Head of caudate nucleus (tissue), 42 donors: ENCODE data around the gene ZYX.

Experiments used
- DNase-seq, 42 donors: peaks; one replicate each; pipeline versions ENCODE4 v3.0.0 to v3.0.0-alpha.2; 2020 to 2021; ENCODE audit warnings: mixed read lengths in 7 of 42
- intact Hi-C: fragments of 100-400 bp; cut with DNase I; formaldehyde crosslinking; loops from one replicate; pipeline ENCODE4 v1.15.0; 2022

The ZYX gene, protein sequence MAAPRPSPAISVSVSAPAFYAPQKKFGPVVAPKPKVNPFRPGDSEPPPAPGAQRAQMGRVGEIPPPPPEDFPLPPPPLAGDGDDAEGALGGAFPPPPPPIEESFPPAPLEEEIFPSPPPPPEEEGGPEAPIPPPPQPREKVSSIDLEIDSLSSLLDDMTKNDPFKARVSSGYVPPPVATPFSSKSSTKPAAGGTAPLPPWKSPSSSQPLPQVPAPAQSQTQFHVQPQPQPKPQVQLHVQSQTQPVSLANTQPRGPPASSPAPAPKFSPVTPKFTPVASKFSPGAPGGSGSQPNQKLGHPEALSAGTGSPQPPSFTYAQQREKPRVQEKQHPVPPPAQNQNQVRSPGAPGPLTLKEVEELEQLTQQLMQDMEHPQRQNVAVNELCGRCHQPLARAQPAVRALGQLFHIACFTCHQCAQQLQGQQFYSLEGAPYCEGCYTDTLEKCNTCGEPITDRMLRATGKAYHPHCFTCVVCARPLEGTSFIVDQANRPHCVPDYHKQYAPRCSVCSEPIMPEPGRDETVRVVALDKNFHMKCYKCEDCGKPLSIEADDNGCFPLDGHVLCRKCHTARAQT

GRCh38 chr7:143380646-143381426 is at the start of gene ZYX:
TSS of gene ZYX (plus strand) at chr7:143381345. CDS start at chr7:143381572, 227 bp downstream.
- intact Hi-C loops: no loop called here
- DNase-seq: peak; percentile 69 to 93 (median 84)

GRCh38 chr7:143334244-143334643 is 46.9 kb upstream of the ZYX start:
- no peak for DNase-seq
- intact Hi-C loops: no loop called here

DNA sequence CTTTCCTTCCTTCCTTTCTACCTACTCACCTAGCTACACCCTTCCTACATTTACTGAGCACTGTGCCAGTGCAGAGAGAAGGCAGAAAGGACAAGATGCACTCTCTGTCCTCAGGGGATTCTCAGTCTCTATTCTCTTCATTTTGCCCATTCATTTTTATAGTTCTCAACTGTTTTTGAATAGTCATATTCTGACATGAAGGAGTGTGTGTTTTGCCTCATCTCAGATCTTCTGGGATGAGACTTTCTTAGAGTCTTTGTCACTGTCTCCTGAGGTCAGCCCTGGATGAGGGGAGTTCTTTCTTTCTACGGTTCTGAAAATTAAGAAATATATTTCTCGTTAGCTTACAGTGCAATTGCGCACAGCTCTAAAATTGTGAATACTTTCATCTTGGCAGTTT is 43.9 kb upstream of the ZYX start:
- intact Hi-C loops: no loop called here
- DNase-seq: no peak

DNA sequence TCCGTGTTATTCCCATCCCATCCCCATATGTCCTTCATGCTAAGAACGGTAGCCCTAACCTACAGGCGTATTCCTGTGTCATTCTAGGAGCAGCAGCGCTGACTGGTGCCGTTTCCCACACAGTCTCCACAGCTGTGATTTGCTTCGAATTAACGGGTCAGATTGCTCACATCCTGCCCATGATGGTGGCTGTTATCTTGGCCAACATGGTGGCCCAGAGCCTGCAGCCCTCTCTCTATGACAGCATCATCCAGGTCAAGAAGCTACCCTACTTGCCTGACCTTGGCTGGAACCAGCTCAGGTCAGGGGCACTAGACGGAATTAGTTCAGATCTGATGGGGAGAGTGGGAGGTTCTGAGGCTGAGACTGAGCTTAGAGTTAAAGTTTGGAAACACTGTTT is 39.3 kb upstream of the ZYX start:
- intact Hi-C loops: no loop called here
- DNase-seq: no peak

DNA sequence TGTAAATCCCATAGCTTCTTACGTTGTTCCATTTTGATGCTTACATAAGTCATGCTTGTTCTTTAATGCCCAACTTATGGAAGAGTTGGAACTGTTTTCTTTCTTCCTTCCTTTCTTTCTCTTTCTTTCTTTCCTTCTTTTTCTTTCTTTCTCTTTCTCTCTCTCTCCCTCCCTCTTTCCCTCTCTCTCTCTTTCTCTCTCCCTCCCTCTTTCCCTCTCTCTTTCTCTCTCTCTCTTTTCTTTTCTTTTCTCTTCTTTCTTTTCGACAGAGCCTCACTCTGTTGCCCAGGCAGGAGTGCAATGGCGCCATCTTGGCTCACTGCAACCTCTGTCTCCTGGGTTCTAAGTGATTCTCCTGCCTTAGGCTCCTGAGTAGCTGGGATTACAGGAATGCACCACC is 37.5 kb upstream of the ZYX start:
- intact Hi-C loops: no loop called here
- no peak for DNase-seq

DNA sequence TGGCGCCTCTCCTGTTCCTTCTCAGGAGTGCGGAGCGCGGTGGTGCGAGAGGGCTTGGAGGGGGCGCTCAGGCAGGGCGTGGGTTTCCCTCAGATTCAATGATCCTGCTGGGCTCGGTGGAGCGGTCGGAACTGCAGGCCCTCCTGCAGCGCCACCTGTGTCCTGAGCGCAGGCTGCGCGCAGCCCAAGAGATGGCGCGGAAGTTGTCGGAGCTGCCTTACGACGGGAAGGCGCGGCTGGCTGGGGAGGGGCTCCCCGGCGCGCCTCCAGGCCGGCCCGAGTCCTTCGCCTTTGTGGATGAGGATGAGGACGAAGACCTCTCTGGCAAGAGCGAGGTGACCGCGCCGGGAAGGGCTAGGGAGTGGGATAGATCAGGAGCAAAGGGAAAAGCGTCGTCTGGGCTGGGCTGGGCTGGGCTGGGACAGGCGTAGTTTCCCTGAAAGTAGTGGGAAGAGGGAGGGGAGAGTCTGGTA is 35.7 kb upstream of the ZYX start:
- intact Hi-C loops: no loop called here
- peak in 23 of 42 donors; percentile 17 to 66 (median 50) for DNase-seq

GRCh38 chr7:143346018-143346417 is 35.1 kb upstream of the ZYX start:
- no peak for DNase-seq
- intact Hi-C loops: no loop called here

DNA sequence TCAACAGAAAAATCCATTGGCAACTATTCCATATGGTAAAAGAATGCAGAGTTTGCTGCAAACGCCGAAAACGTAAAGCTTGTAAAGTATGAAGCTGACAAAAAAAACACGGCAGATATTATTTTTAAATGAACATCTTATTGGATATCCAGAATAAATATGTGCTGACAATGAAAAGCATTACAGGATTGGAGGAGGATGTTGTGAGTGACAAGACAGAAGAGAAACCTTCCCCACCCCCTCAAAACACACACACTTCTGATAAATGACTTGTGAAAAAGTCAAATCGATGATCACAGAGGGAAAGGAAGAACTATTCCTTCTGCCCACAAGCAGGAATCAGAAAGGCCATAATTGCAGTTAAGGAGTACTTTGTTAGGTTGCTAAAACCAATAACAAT is 33.2 kb upstream of the ZYX start:
- no peak for DNase-seq
- intact Hi-C loops: no loop called here

DNA sequence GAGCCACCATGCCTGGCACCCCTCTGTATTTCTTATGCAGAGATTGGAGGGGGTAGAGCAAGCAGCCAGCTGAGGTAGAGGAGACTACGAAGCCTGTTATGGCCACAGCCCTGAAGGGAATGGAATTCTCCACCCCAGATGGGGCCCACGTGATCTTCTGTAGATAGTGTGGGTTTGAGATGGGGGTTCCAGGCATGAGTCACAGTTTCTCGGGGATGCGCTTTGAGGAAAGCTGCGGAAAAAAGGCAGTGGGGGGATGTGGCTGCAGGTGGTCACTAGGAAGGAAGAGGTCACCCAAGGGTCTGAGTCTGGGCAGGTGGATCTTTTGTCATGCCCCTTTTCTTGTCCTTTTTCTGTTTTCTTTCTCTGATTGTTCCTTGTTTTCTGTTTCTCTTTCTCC is 30.1 kb upstream of the ZYX start:
- intact Hi-C loops: no loop called here
- peak in 18 of 42 donors; percentile 32 to 72 (median 51) for DNase-seq

- intact Hi-C loops: no loop called here
- no peak for DNase-seq
Measured at GRCh38 chr7:143351574-143351973, 29.6 kb upstream of the ZYX start.

DNA sequence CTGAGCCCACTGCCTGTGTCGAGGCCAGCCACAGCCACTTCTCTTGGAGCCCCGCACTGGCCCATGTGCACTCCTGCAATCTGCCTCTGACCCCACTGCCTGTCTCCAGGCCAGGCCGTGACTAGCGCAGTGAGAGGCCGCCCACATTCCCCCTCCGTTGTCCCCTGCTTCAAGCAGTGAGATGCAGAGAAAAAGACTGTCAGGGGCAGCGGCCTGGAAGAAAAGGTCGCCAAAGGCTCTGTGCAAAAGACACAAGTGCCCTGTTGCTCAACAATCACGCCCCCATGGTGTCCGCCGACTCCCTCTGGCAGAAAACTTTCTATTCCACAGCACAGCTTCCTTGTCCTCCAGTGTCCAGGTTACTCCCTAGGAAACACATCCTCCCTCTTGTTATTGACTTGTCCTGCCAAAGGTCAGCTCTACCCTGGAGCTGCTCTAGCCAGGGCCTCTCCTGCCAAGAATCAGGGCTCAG is 28.6 kb upstream of the ZYX start:
- DNase-seq: no peak
- intact Hi-C loops: no loop called here

- intact Hi-C loops: no loop called here
- DNase-seq: no peak
Measured at GRCh38 chr7:143354376-143354775, 26.8 kb upstream of the ZYX start.

GRCh38 chr7:143354965-143355364 is 26.2 kb upstream of the ZYX start:
- intact Hi-C loops: no loop called here
- no peak for DNase-seq

GRCh38 chr7:143355450-143356385 is 25.4 kb upstream of the ZYX start:
- peak in 1 of 42 donors; percentile 37 for DNase-seq

GRCh38 chr7:143356414-143357050 is 24.6 kb upstream of the ZYX start:
- no peak for DNase-seq
- intact Hi-C loops: no loop called here

More at GRCh38 chr7:143355450-143356385, 25.4 kb upstream of the ZYX start:
- intact Hi-C loops: no loop called here

DNA sequence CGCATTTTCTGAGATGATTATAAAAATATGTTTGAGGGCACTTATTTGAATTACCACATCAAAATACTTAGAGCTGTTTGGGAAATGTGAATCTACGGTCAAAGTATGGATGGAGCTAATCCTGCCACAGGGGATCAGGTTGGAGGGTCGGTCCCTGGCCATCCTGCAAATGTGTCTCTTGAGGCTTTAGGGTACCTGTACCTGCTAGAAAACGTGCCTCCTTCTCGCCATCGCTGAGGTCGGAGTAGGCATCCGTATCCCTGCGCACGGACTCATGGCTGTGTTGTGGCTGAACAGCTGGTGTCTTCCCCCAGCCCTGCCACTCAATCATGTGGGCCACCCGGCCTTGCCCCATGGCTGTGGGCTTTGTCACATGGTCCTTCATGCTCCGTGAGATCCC is 22.5 kb upstream of the ZYX start:
- intact Hi-C loops: no loop called here

GRCh38 chr7:143359771-143360353 is 21.3 kb upstream of the ZYX start:
- DNase-seq: no peak

More for the DNA sequence above, 22.5 kb upstream of the ZYX start:
- DNase-seq: no peak

More at GRCh38 chr7:143359771-143360353, 21.3 kb upstream of the ZYX start:
- intact Hi-C loops: no loop called here
